HG03442 (cell line): ENCODE results near the gene BMPR1B.
"Not testable (repeated sequence)": the region's sequence is repeated elsewhere in the genome, so short reads cannot be mapped to it uniquely, and the experiment has no call there.

ENCODE experiments used
- ATAC-seq: cut with Tn5 transposase; IDR thresholded peaks from one replicate; pipeline ENCODE4 v1.9.1; 2021; ENCODE audit warnings: mild to moderate bottlenecking, moderate library complexity; ENCODE audit not compliant: unreplicated experiment

The BMPR1B gene

GRCh38 chr4:94831607-94832006 lies 73.9 kb downstream of the BMPR1B start:
- ATAC-seq, result no peak

- not testable (repeated sequence) for ATAC-seq
Measured at GRCh38 chr4:94832329-94832728, 74.6 kb downstream of the BMPR1B start.

- no peak for ATAC-seq
Measured at GRCh38 chr4:94833394-94833793, 75.6 kb downstream of the BMPR1B start.

GRCh38 chr4:94834501-94834900 lies 76.7 kb downstream of the BMPR1B start:
- no peak for ATAC-seq

GRCh38 chr4:94841166-94841863 lies 83.6 kb downstream of the BMPR1B start:
- not testable (repeated sequence) for ATAC-seq

- ATAC-seq, result no peak
Measured at GRCh38 chr4:94841864-94842221, 84.1 kb downstream of the BMPR1B start.

GRCh38 chr4:94843216-94843615 lies 85.5 kb downstream of the BMPR1B start:
- no peak for ATAC-seq

GRCh38 chr4:94848326-94848725 lies 90.6 kb downstream of the BMPR1B start:
- no peak for ATAC-seq

- ATAC-seq, result no peak
Measured at GRCh38 chr4:94849901-94850300, 92.1 kb downstream of the BMPR1B start.

GRCh38 chr4:94852616-94853015 lies 94.9 kb downstream of the BMPR1B start:
- ATAC-seq, result no peak

- no peak for ATAC-seq
Measured at GRCh38 chr4:94856030-94856429, 98.3 kb downstream of the BMPR1B start.

- no peak for ATAC-seq
Measured at GRCh38 chr4:94870146-94870545, 112.4 kb downstream of the BMPR1B start.

- no peak for ATAC-seq
Measured at GRCh38 chr4:94871644-94872305, 114.0 kb downstream of the BMPR1B start.

GRCh38 chr4:94877973-94878372 lies 120.2 kb downstream of the BMPR1B start:
- ATAC-seq, result no peak

- ATAC-seq, result no peak
Measured at GRCh38 chr4:94880956-94881355, 123.2 kb downstream of the BMPR1B start.

GRCh38 chr4:94882756-94883155 lies 125.0 kb downstream of the BMPR1B start:
- no peak for ATAC-seq

- ATAC-seq, result no peak
Measured at GRCh38 chr4:94887027-94887426, 129.3 kb downstream of the BMPR1B start.

GRCh38 chr4:94889523-94889922 lies 131.8 kb downstream of the BMPR1B start:
- ATAC-seq, result no peak

- ATAC-seq, result no peak
Measured at GRCh38 chr4:94889946-94890345, 132.2 kb downstream of the BMPR1B start.

- no peak for ATAC-seq
Measured at GRCh38 chr4:94890579-94890978, 132.8 kb downstream of the BMPR1B start.

GRCh38 chr4:94892051-94892450 lies 134.3 kb downstream of the BMPR1B start:
- ATAC-seq, result no peak

- no peak for ATAC-seq
Measured at GRCh38 chr4:94895081-94895480, 137.3 kb downstream of the BMPR1B start.

- ATAC-seq, result no peak
Measured at GRCh38 chr4:94897023-94897422, 139.3 kb downstream of the BMPR1B start.
